IPS DF 6.9 (cell line): Measurements from ENCODE around the gene CD1D.
A peak's percentile ranks its signal among the peaks of the same experiment; 100 is the strongest.

Experiments used
- DNase-seq: peaks from one replicate; pipeline ENCODE4 v3.0.0-alpha.2; 2013; ENCODE audit warnings: low read depth, low spot score
- H3K27ac ChIP-seq: one replicate; pipeline ENCODE4 v1.5.1; 2013; ENCODE audit warnings: low read length, control low read depth
- H3K27me3 ChIP-seq: 2 replicates; pipeline ENCODE4 v1.6.1; 2013; ENCODE audit warnings: mild to moderate bottlenecking, low read length; ENCODE audit not compliant: control insufficient read depth, insufficient read depth
- H3K36me3 ChIP-seq: 2 replicates; pipeline ENCODE4 v1.6.1; 2013; ENCODE audit warnings: low read length; ENCODE audit not compliant: control insufficient read depth, insufficient read depth
- H3K4me1 ChIP-seq: 2 replicates; pipeline ENCODE4 v1.6.1; 2013; ENCODE audit warnings: low read length; ENCODE audit not compliant: control insufficient read depth, insufficient read depth
- H3K4me3 ChIP-seq: 2 replicates; pipeline ENCODE4 v1.5.1; 2013; ENCODE audit warnings: mild to moderate bottlenecking, low read length
- H3K9me3 ChIP-seq: 2 replicates; pipeline ENCODE4 v1.6.1; 2013; ENCODE audit warnings: low read length, inconsistent platforms; ENCODE audit not compliant: control insufficient read depth, insufficient read depth
- WGBS: extraction: QIAGEN DNeasy Blood & Tissue Kit; methylation state at CpG from one replicate; pipeline ENCODE4 v1.1.7; 2013; ENCODE audit warnings: mixed read lengths, missing lambda C conversion rate; ENCODE audit not compliant: insufficient read length, insufficient coverage; 5-methylcytosine and 5-hydroxymethylcytosine counted together

The CD1D gene

GRCh38 chr1:158149577-158150269, 31.0 kb upstream of the CD1D start:
- no peaks in the 10 kb centered on the region for H3K9me3 ChIP-seq
- H3K4me1 ChIP-seq = no peaks in the 10 kb centered on the region; the same call in 1 of the 2 replicates
- no peaks in the 10 kb centered on the region for H3K27me3 ChIP-seq
- no CpG with 5 or more reads among the region's 31 CpGs for WGBS
- no peak overlapping the region for H3K27ac ChIP-seq
- no peak overlapping the region; the same call in 1 of the 2 replicates for H3K4me3 ChIP-seq
- peak; percentile 89 for DNase-seq
- H3K36me3 ChIP-seq = no peaks in the 10 kb centered on the region

GRCh38 chr1:158150523-158150922, 30.2 kb upstream of the CD1D start:
- WGBS = 100% methylated on average over 1 of the region's 1 CpG
- Histone ChIP-seq H3K4me1 (no peaks in the 10 kb centered on the region; the same call in 1 of the 2 replicates), H3K4me3 (no peak overlapping the region), H3K36me3 (no peaks in the 10 kb centered on the region), H3K27ac (no peak overlapping the region), H3K27me3 (no peaks in the 10 kb centered on the region), H3K9me3 (no peaks in the 10 kb centered on the region)
- DNase-seq = no peak

GRCh38 chr1:158153179-158153578, 27.5 kb upstream of the CD1D start:
- DNase-seq = no peak

GRCh38 chr1:158153746-158154444, 26.8 kb upstream of the CD1D start:
- Histone ChIP-seq H3K9me3 (no peaks in the 10 kb centered on the region), H3K4me3 (no peak overlapping the region), H3K27ac (no peak overlapping the region), H3K4me1 (no peaks in the 10 kb centered on the region; the same call in 1 of the 2 replicates), H3K27me3 (no peaks in the 10 kb centered on the region), H3K36me3 (no peaks in the 10 kb centered on the region)
- WGBS = no CpG with 5 or more reads among the region's 5 CpGs
- DNase-seq = no peak

More at GRCh38 chr1:158153179-158153578, 27.5 kb upstream of the CD1D start:
- Histone ChIP-seq H3K4me1 (no peaks in the 10 kb centered on the region; the same call in 1 of the 2 replicates), H3K9me3 (no peaks in the 10 kb centered on the region), H3K4me3 (no peak overlapping the region), H3K27ac (no peak overlapping the region), H3K27me3 (no peaks in the 10 kb centered on the region), H3K36me3 (no peaks in the 10 kb centered on the region)
- WGBS = no CpG with 5 or more reads among the region's 1 CpG

GRCh38 chr1:158154501-158154900, 26.2 kb upstream of the CD1D start:
- no peaks in the 10 kb centered on the region; the same call in 1 of the 2 replicates for H3K4me1 ChIP-seq
- H3K27me3 ChIP-seq = no peaks in the 10 kb centered on the region
- H3K36me3 ChIP-seq = no peaks in the 10 kb centered on the region
- no peak overlapping the region for H3K4me3 ChIP-seq
- DNase-seq = no peak
- H3K27ac ChIP-seq = no peak overlapping the region
- no CpG with 5 or more reads among the region's 3 CpGs for WGBS
- no peaks in the 10 kb centered on the region for H3K9me3 ChIP-seq

- DNase-seq = no peak
- Histone ChIP-seq H3K36me3 (no peaks in the 10 kb centered on the region), H3K27me3 (no peaks in the 10 kb centered on the region), H3K27ac (no peak overlapping the region), H3K9me3 (no peaks in the 10 kb centered on the region), H3K4me1 (no peaks in the 10 kb centered on the region; the same call in 1 of the 2 replicates), H3K4me3 (no peak overlapping the region)
- no CpG with 5 or more reads among the region's 1 CpG for WGBS
Observed at GRCh38 chr1:158155673-158156072, 25.0 kb upstream of the CD1D start.

GRCh38 chr1:158159597-158159996, 21.1 kb upstream of the CD1D start:
- H3K4me1 ChIP-seq = no peaks in the 10 kb centered on the region; the same call in 1 of the 2 replicates
- no peak overlapping the region for H3K27ac ChIP-seq
- H3K4me3 ChIP-seq = no peak overlapping the region
- DNase-seq = no peak
- no peaks in the 10 kb centered on the region for H3K9me3 ChIP-seq
- H3K27me3 ChIP-seq = no peaks in the 10 kb centered on the region
- H3K36me3 ChIP-seq = no peaks in the 10 kb centered on the region

- DNase-seq = no peak
- Histone ChIP-seq H3K9me3 (no peaks in the 10 kb centered on the region), H3K27ac (no peak overlapping the region), H3K4me1 (no peaks in the 10 kb centered on the region), H3K4me3 (no peak overlapping the region), H3K36me3 (no peaks in the 10 kb centered on the region), H3K27me3 (no peaks in the 10 kb centered on the region)
- WGBS = no CpG with 5 or more reads among the region's 2 CpGs
Observed at GRCh38 chr1:158161446-158161845, 19.2 kb upstream of the CD1D start.

GRCh38 chr1:158163000-158163947, 17.4 kb upstream of the CD1D start:
- WGBS = 100% methylated on average over 1 of the region's 3 CpGs
- Histone ChIP-seq H3K4me3 (no peak overlapping the region), H3K4me1 (no peaks in the 10 kb centered on the region), H3K27me3 (no peaks in the 10 kb centered on the region), H3K9me3 (no peaks in the 10 kb centered on the region), H3K36me3 (no peaks in the 10 kb centered on the region), H3K27ac (no peak overlapping the region)
- DNase-seq = no peak

- H3K4me3 ChIP-seq = no peak overlapping the region
- H3K4me1 ChIP-seq = no peaks in the 10 kb centered on the region
- no peaks in the 10 kb centered on the region for H3K9me3 ChIP-seq
- no peaks in the 10 kb centered on the region for H3K36me3 ChIP-seq
- no peak overlapping the region for H3K27ac ChIP-seq
- no peak for DNase-seq
- no peaks in the 10 kb centered on the region for H3K27me3 ChIP-seq
Observed at GRCh38 chr1:158169105-158169504, 11.6 kb upstream of the CD1D start.
